Measurements from ENCODE around the gene EXOC1L. TPM values are rescaled to one million over a fixed set of nuclear protein-coding genes. Genes with fewer than 3 reads are reported as not detected.

Gene EXOC1L
- total and polyA plus RNA-seq, 2 donors (not counting 1 experiment from before 2014, with no cell fraction given), result not detected

GRCh38 chr4:55838356-55838755 lies 18.8 kb downstream of the EXOC1L start:
- ATAC-seq (ENCODE audit: low read depth), result no peak
- H4K20me1 ChIP-seq (ENCODE audit: control insufficient read depth, insufficient read depth, low read length, poor library complexity, severe bottlenecking), result no peaks in the 10 kb centered on the region
- POLR2A ChIA-PET, result no interaction called here
- H3K27me3 ChIP-seq (replicated peaks in 1 of 4; ENCODE audit: control extremely low read depth in 1 of 4, control insufficient read depth in 3 of 4, insufficient read depth in 4 of 4, low read length in 3 of 4), result peaks cover 0 to 24% (median 13%) of the 10 kb centered on the region in 4 experiments
- H3K4me2 ChIP-seq (replicated peaks; ENCODE audit: low read depth, low read length, poor library complexity, severe bottlenecking), result no peak overlapping the region
- Mint-ChIP-seq H3K27me3 (peaks cover 58% of the 10 kb centered on the region), H3K9me3 (ENCODE audit: insufficient read depth) (peaks cover 5% of the 10 kb centered on the region), H3K27ac (no peak overlapping the region), H3K4me1 (no peaks in the 10 kb centered on the region), H3K4me3 (no peak overlapping the region)
- no peak overlapping the region for H3K9ac ChIP-seq (ENCODE audit: low read length)
- no peak overlapping the region for H2AFZ ChIP-seq (ENCODE audit: insufficient read depth, low read depth, low read length, poor library complexity, severe bottlenecking)
- TF ChIP-seq, protein P1, sequence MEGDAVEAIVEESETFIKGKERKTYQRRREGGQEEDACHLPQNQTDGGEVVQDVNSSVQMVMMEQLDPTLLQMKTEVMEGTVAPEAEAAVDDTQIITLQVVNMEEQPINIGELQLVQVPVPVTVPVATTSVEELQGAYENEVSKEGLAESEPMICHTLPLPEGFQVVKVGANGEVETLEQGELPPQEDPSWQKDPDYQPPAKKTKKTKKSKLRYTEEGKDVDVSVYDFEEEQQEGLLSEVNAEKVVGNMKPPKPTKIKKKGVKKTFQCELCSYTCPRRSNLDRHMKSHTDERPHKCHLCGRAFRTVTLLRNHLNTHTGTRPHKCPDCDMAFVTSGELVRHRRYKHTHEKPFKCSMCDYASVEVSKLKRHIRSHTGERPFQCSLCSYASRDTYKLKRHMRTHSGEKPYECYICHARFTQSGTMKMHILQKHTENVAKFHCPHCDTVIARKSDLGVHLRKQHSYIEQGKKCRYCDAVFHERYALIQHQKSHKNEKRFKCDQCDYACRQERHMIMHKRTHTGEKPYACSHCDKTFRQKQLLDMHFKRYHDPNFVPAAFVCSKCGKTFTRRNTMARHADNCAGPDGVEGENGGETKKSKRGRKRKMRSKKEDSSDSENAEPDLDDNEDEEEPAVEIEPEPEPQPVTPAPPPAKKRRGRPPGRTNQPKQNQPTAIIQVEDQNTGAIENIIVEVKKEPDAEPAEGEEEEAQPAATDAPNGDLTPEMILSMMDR (IDR thresholded peaks at IDR 0.05), result no peak
- no peak for TF ChIP-seq EZH2 (IDR thresholded peaks at IDR 0.05; ENCODE audit: borderline replicate concordance, insufficient read depth, low read depth, low read length, poor library complexity, severe bottlenecking)
- H3K27ac ChIP-seq (ENCODE audit: low read length in 2 of 2), result no peak overlapping the region
- no CpG with 5 or more reads among the region's 1 CpG for WGBS (ENCODE audit: insufficient coverage)
- no peaks in the 10 kb centered on the region for H3K4me1 ChIP-seq (ENCODE audit: control insufficient read depth in 2 of 2, insufficient read depth in 2 of 2, low read length in 2 of 2)
- no peak overlapping the region for H3K4me3 ChIP-seq (ENCODE audit: control extremely low read depth in 1 of 5, extremely low read depth in 1 of 5, insufficient read depth in 1 of 5, low read depth in 2 of 5, low read length in 4 of 5)
- H3K79me2 ChIP-seq (ENCODE audit: control insufficient read depth, insufficient read depth, low read length), result no peaks in the 10 kb centered on the region
- no peak for DNase-seq
- peaks cover 0 to 6% (median 3%) of the 10 kb centered on the region in 3 donors for H3K9me3 ChIP-seq (ENCODE audit: control extremely low read depth in 1 of 3, control insufficient read depth in 2 of 3, insufficient read depth in 1 of 3, low read length in 2 of 3)
- intact Hi-C loops (cut with micrococcal nuclease), result no loop called here
- H3K36me3 ChIP-seq (replicated peaks in 1 of 2; ENCODE audit: control extremely low read depth in 1 of 2, control insufficient read depth in 1 of 2, extremely low read depth in 1 of 2, insufficient read depth in 2 of 2, low read length in 1 of 2), result no peaks in the 10 kb centered on the region
- CTCF ChIA-PET, result no interaction called here

DNA sequence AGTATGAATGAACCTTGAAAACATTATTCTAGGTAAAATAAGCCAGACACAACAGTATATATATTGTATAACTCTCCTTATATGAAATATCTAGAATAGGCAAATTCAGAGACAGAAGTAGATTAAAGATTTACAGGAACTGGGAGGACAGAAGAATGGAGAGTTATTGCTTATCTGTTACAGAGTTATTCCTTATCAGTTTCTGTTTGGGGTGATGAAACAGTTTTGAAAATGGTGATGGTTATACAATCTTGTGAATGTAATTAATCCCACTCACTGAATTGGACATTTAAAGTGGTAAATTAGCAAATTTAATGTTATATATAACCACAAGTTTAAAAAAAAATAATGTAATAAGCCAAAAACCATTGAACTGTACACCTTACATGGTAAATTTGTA lies 19.4 kb downstream of the EXOC1L start:
- ATAC-seq (ENCODE audit: low read depth) (no peak), DNase-seq (no peak)
- H3K4me1 Mint-ChIP-seq, result no peaks in the 10 kb centered on the region
- peaks cover 0 to 6% (median 3%) of the 10 kb centered on the region in 3 donors for H3K9me3 ChIP-seq (ENCODE audit: control extremely low read depth in 1 of 3, control insufficient read depth in 2 of 3, insufficient read depth in 1 of 3, low read length in 2 of 3)
- H3K9ac ChIP-seq (ENCODE audit: low read length), result no peak overlapping the region
- H3K4me3 Mint-ChIP-seq, result no peak overlapping the region
- no peak overlapping the region for H2AFZ ChIP-seq (ENCODE audit: insufficient read depth, low read depth, low read length, poor library complexity, severe bottlenecking)
- H3K27me3 Mint-ChIP-seq, result peaks cover 57% of the 10 kb centered on the region
- H3K4me2 ChIP-seq (replicated peaks; ENCODE audit: low read depth, low read length, poor library complexity, severe bottlenecking), result no peak overlapping the region
- H3K27me3 ChIP-seq (replicated peaks in 1 of 4; ENCODE audit: control extremely low read depth in 1 of 4, control insufficient read depth in 3 of 4, insufficient read depth in 4 of 4, low read length in 3 of 4), result peaks cover 0 to 24% (median 12%) of the 10 kb centered on the region in 4 experiments
- intact Hi-C loops (cut with micrococcal nuclease), result no loop called here
- ChIA-PET POLR2A (no interaction called here), CTCF (no interaction called here)
- TF ChIP-seq, protein P1 (IDR thresholded peaks at IDR 0.05), result no peak
- TF ChIP-seq EZH2 (IDR thresholded peaks at IDR 0.05; ENCODE audit: borderline replicate concordance, insufficient read depth, low read depth, low read length, poor library complexity, severe bottlenecking), result no peak
- no peaks in the 10 kb centered on the region for H3K4me1 ChIP-seq (ENCODE audit: control insufficient read depth in 2 of 2, insufficient read depth in 2 of 2, low read length in 2 of 2)
- H3K27ac Mint-ChIP-seq, result no peak overlapping the region
- H3K79me2 ChIP-seq (ENCODE audit: control insufficient read depth, insufficient read depth, low read length), result no peaks in the 10 kb centered on the region
- no peak overlapping the region for H3K4me3 ChIP-seq (ENCODE audit: control extremely low read depth in 1 of 5, extremely low read depth in 1 of 5, insufficient read depth in 1 of 5, low read depth in 2 of 5, low read length in 4 of 5)
- H4K20me1 ChIP-seq (ENCODE audit: control insufficient read depth, insufficient read depth, low read length, poor library complexity, severe bottlenecking), result no peaks in the 10 kb centered on the region
- no peaks in the 10 kb centered on the region for H3K36me3 ChIP-seq (replicated peaks in 1 of 2; ENCODE audit: control extremely low read depth in 1 of 2, control insufficient read depth in 1 of 2, extremely low read depth in 1 of 2, insufficient read depth in 2 of 2, low read length in 1 of 2)
- peaks cover 5% of the 10 kb centered on the region for H3K9me3 Mint-ChIP-seq (ENCODE audit: insufficient read depth)
- H3K27ac ChIP-seq (ENCODE audit: low read length in 2 of 2), result no peak overlapping the region
